Measurements from ENCODE around the gene TMEM182. TPM values are rescaled to one million over a fixed set of nuclear protein-coding genes. Genes with fewer than 3 reads are reported as not detected.

Gene TMEM182
- total RNA-seq, 2 experiments from 2014 or later, result 2.5 to 4.1 TPM

DNA sequence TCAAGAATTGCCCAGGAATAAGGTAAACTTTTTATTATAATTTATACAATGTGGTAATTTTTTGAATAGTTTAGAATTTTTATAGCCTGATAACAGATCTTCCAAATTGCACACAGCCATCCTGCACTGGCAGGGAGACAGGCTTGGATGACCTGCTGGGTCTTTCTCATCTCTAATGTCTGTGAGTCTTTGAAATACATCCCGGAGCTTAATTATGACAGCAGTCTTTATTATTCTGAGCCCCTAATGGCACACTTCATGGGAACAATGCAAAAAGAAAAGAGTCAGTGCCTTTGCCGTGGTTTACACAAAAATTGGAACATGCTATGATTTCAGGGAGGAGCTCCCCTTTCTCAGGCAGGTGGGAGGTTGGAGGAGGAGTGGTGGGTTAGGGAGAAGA, 71.0 kb downstream of the TMEM182 start:
- Mint-ChIP-seq H3K9me3 (no peaks in the 10 kb centered on the region), H3K4me1 (no peaks in the 10 kb centered on the region), H3K27me3 (no peaks in the 10 kb centered on the region), H3K4me3 (no peak overlapping the region), H3K36me3 (ENCODE audit: low read depth) (no peaks in the 10 kb centered on the region), H3K27ac (no peak overlapping the region)
- ChIA-PET POLR2A (no interaction called here), CTCF (no interaction called here)
- no peak for DNase-seq

DNA sequence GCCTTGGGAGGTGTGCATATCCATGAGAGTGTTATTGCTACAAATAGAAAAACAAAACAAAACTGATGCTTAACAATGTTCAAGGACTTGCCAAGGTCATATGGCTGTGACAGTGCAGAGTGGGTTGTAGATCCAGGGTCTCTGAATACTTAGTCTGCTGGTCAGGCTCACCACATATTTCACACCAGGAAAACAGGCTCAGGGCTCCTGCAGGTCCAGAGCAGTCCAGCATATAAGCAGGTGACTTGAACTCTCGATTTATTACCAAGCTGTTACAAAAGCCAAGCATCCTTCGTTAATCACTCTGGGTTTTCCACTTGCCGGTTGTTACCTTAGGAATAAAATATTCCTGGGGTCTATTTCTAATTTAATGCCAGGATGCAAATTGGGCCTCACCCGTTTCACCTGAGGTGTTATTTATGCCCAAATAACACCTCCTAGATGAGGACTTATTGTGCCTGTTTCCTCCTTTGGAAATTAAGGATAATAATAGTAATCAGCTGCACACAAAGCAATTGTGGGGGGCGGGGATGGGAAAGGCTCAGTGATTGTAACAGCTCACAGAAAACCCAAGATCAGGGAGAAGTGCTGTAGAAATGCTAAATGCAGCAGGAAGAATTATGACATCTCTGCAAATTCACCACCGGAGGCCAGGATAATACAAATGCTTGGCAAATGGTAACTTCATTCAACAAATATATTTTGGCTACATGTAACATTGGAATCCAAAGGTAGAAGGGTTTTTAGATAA, 72.9 kb downstream of the TMEM182 start:
- Mint-ChIP-seq H3K36me3 (ENCODE audit: low read depth) (no peaks in the 10 kb centered on the region), H3K27me3 (no peaks in the 10 kb centered on the region), H3K27ac (no peak overlapping the region), H3K9me3 (no peaks in the 10 kb centered on the region), H3K4me3 (no peak overlapping the region), H3K4me1 (no peaks in the 10 kb centered on the region)
- no peak for DNase-seq
- ChIA-PET POLR2A (no interaction called here), CTCF (no interaction called here)

DNA sequence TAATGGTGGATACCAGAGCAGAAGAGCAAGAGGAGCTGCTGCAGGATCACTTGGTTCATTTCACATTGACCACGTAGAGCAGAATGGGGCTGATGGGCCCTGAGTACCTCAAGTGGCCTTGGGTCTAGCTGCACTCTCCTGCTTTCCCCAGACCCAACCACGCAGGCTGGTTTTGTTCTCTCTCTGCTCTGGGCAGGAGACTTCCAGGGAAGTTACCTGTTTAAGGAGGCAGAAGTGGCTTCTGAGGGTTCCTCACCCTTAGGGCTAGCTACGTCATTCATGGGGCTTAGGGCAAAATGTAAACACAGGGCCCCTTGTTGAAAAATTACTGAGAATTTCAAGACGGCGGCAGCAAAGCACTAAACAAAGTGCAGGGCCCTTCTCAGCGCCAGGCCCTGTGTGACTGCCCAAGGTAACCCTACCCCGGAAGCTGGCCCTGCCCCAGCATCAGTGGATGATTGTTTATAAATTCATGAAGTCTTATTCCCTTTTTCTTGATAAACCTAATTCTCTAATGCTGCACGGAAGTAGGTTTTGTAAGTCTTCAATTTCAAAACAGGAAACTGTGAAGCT, 75.9 kb downstream of the TMEM182 start:
- no peak overlapping the region for H3K27ac Mint-ChIP-seq
- no peaks in the 10 kb centered on the region for H3K27me3 Mint-ChIP-seq
- H3K4me1 Mint-ChIP-seq, result no peaks in the 10 kb centered on the region
- H3K4me3 Mint-ChIP-seq, result no peak overlapping the region
- H3K9me3 Mint-ChIP-seq, result no peaks in the 10 kb centered on the region
- H3K36me3 Mint-ChIP-seq (ENCODE audit: low read depth), result no peaks in the 10 kb centered on the region
- ChIA-PET CTCF (no interaction called here), POLR2A (no interaction called here)
- DNase-seq, result no peak

DNA sequence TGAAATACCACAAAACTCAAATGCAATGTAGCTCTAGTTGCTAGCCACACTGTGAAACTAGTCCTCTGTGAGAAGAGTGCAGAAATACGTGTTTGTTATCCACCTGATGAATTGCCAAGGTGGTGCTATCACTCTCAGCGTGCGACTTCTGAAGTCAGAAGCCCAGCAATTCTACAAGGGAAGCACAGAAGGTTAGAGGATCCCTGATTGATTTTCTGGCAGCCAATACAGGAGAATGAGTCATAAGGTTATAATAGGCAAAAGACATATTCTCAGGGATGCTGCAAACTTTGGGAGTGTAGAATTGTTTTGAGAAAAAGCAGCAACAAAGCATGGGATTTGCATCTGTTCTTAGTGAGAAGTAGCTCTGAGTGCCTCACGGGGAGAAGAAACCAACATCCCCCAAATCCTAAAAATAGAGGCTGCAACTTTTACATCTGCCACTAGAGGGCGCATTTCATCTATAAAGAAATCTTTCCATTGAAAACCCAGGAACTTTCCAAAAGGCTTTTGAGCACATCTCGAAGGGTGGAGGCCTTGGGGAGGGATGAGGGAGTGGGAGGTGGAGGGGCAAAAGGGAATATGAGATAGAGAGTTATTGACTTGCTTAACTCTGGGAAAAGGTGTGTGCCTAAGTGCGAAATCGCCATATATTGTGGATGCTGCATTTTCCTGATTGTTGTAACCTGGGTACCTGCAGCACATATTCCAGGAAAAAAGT, 78.0 kb downstream of the TMEM182 start:
- Mint-ChIP-seq H3K4me1 (no peaks in the 10 kb centered on the region), H3K27me3 (no peaks in the 10 kb centered on the region), H3K9me3 (no peaks in the 10 kb centered on the region), H3K27ac (no peak overlapping the region), H3K4me3 (no peak overlapping the region), H3K36me3 (ENCODE audit: low read depth) (no peaks in the 10 kb centered on the region)
- CTCF ChIA-PET, result interaction anchor here (1.0 kb wide), 1 partner anchor 13 kb away, joined by 5 read pairs; no protein-coding TSS in a partner anchor
- POLR2A ChIA-PET, result no interaction called here
- DNase-seq, result peak; percentile 45

DNA sequence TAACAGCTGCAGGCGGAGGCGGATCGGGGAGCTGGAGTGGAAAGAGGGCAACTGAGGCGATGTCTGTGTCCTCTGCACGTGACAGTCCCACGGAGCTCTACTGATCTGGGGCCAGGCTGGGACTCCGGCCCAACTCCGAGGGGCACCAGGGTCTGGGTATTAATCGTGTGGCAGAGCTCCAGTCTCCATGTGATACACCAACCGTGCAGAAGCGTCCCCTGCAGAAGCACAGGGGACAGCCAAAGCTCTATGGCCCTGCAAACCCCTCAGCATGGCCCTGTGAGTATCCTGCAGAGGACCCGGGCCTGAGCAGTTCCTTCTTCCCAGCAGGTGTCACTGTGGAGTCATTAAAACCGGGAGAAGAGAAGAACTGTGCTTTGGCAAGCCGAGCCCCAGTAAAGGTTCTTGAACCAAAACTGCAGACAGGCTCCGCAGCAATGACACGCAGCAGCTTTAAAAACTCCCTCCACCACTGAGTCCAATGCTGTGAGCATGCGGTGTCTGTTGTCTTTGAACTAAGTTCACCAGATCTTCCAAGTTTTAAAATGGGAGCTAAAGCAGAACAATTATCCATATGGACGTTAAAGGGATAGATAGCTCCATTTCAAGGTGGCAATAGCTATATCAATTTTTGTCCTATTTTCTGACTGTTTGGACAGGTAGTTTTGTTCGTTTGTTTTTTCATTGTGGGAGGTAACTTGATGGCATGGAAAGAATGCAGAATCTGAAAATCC, 79.4 kb downstream of the TMEM182 start:
- Mint-ChIP-seq H3K27me3 (no peaks in the 10 kb centered on the region), H3K9me3 (no peaks in the 10 kb centered on the region), H3K4me1 (no peaks in the 10 kb centered on the region), H3K4me3 (no peak overlapping the region), H3K36me3 (ENCODE audit: low read depth) (no peaks in the 10 kb centered on the region), H3K27ac (no peak overlapping the region)
- ChIA-PET POLR2A (no interaction called here), CTCF (interaction anchor here (0.7 to 1.0 kb wide), 2 partner anchors 12 to 14 kb away, joined by 3 to 5 read pairs; no protein-coding TSS in a partner anchor)
- peak; percentile 51 for DNase-seq

DNA sequence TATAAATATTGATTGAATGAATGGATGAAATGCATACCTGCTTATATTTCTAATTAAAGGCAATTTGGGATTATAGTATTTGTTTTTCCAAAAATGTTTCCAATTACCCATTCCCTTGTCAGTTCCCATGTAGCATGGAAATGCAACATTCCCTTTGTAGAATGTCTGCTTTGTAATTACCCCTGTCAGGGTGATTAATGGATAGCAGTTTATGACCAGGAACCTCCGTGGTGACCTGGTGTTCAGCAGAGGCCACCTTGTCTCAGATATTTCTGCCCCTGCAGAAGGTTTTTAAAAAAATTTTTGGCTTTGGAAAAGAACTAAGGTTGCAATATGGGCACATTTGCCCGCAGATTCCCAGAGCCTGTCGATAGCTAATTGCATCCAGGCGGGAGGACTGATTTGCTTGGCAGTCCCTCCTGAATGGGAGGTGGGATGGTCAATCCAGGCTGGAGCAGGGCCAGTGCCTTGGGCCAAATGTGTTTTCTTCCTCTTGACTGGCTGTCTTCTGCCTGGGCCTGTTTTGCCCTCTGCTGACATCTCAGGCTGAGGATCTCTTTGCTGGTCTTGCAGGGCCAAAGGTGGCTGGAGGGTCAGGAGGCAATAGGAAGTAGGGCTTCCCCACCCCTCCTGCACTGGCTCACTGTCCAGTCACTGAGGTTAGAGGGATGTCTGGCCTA, 82.1 kb downstream of the TMEM182 start:
- no peaks in the 10 kb centered on the region for H3K4me1 Mint-ChIP-seq
- H3K27me3 Mint-ChIP-seq, result peaks cover 3% of the 10 kb centered on the region
- no peak overlapping the region for H3K4me3 Mint-ChIP-seq
- no peaks in the 10 kb centered on the region for H3K36me3 Mint-ChIP-seq (ENCODE audit: low read depth)
- CTCF ChIA-PET, result no interaction called here
- H3K27ac Mint-ChIP-seq, result no peak overlapping the region
- H3K9me3 Mint-ChIP-seq, result no peaks in the 10 kb centered on the region
- POLR2A ChIA-PET, result no interaction called here
- no peak for DNase-seq

DNA sequence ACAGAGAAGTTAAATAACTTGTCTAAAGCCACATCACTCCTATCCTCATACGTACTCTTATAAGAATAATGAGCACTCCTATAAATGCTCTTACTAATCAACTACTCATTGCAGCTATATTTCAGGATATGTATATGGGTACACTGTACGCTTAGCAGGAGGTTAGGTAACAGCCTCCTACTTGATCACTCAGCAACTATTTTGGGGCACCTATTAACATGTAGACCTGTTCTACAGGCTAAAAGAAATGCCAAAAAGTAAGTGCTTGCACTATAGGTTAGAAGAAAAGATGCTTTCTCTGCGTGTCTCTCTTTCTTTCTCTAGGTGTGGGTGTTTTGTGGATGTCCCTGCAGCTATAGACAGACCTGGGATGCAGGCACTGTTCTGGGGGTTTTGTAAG, 83.1 kb downstream of the TMEM182 start:
- Mint-ChIP-seq H3K9me3 (no peaks in the 10 kb centered on the region), H3K27ac (no peak overlapping the region), H3K27me3 (peaks cover 4% of the 10 kb centered on the region), H3K36me3 (ENCODE audit: low read depth) (no peaks in the 10 kb centered on the region), H3K4me1 (no peaks in the 10 kb centered on the region), H3K4me3 (no peak overlapping the region)
- CTCF ChIA-PET, result no interaction called here
- POLR2A ChIA-PET, result no interaction called here
- no peak for DNase-seq

DNA sequence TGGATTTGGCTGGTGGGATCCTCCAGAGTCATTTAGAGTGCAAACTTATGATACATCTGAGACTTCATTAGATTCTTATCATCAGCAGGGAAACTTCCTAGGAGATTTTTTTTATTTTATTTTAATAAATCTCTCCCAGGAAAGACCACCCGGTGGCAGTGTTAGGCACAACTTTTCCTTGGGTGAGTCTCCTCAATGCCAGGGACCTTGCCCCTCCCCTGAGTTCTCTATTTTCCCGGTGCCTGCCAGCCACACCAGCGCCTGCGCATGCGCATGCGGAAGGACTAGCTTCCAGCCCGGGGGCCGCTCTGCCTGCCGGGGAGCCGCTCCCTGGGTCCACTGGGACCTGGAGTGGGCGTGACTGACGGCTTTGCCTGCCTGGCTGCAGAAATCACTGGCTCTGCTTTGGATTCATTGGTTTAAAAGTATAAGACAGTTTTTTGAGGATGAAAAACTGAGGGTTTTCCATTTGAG, 86.6 kb downstream of the TMEM182 start:
- H3K4me1 Mint-ChIP-seq, result no peaks in the 10 kb centered on the region
- no peak overlapping the region for H3K27ac Mint-ChIP-seq
- H3K9me3 Mint-ChIP-seq, result peaks cover 5% of the 10 kb centered on the region
- H3K4me3 Mint-ChIP-seq, result no peak overlapping the region
- H3K27me3 Mint-ChIP-seq, result peaks cover 4% of the 10 kb centered on the region
- ChIA-PET POLR2A (no interaction called here), CTCF (no interaction called here)
- H3K36me3 Mint-ChIP-seq (ENCODE audit: low read depth), result no peaks in the 10 kb centered on the region
- no peak for DNase-seq

DNA sequence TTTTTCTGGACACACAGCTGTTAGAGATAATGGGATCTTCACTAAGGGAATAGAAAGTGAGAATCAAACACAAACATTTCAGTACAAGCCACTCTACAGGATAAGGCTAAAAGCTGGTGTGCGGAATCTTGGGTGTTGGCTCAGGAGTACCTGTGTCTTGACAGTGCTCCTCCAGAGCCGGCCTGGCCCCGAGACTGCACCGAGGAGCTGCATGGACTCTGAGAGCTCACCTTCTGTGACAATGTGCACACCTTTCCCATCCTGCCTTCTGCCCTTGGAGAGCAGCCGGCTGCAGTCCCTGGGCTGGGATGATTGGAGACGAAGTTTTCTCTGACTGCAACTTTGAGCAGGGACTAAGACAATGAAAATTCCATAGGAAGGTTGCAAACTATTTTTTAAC, 89.1 kb downstream of the TMEM182 start:
- no peak for DNase-seq
- Mint-ChIP-seq H3K9me3 (peaks cover 7% of the 10 kb centered on the region), H3K4me3 (no peak overlapping the region), H3K36me3 (ENCODE audit: low read depth) (no peaks in the 10 kb centered on the region), H3K4me1 (no peaks in the 10 kb centered on the region), H3K27me3 (peaks cover 4% of the 10 kb centered on the region), H3K27ac (no peak overlapping the region)
- ChIA-PET CTCF (no interaction called here), POLR2A (no interaction called here)

DNA sequence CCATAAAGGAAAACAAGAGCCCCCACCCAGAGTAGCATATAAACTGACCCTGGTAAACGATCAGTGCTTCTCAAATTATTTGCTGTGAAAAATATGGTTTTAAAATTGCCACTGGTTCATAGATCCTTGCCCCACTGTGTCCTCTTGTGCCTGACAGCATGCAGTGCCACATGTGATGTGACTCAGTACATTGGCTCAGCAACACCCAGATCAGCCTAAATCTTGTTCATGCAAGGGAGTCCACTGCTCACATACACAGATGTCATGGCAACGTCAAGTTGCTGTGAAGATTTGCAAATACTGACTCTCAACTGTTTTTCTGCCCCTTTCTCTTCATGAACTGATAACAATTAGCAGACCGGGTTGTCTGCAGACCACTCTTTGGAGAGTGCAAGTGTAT, 91.0 kb downstream of the TMEM182 start:
- no peak overlapping the region for H3K4me3 Mint-ChIP-seq
- no peaks in the 10 kb centered on the region for H3K36me3 Mint-ChIP-seq (ENCODE audit: low read depth)
- no peaks in the 10 kb centered on the region for H3K4me1 Mint-ChIP-seq
- POLR2A ChIA-PET, result no interaction called here
- H3K27me3 Mint-ChIP-seq, result peaks cover 4% of the 10 kb centered on the region
- no peak for DNase-seq
- H3K9me3 Mint-ChIP-seq, result peaks cover 7% of the 10 kb centered on the region
- no peak overlapping the region for H3K27ac Mint-ChIP-seq
- CTCF ChIA-PET, result no interaction called here

Data from activated CD4-positive, alpha-beta T cell treated with anti-CD3 and anti-CD28 coated beads, Interleukin-2, amount 10 ng/mL, durations not matched to agents 7 days and 5 days (primary cell).